HG03457 (cell line): ENCODE measurements around the gene IFI30.
A peak's percentile ranks its signal among the peaks of the same experiment; 100 is the strongest.

ENCODE experiments used
- ATAC-seq: cut with Tn5 transposase; IDR thresholded peaks from one replicate; pipeline ENCODE4 v1.9.1; 2021; ENCODE audit warnings: moderate number of reproducible peaks; ENCODE audit not compliant: unreplicated experiment

IFI30 gene

DNA sequence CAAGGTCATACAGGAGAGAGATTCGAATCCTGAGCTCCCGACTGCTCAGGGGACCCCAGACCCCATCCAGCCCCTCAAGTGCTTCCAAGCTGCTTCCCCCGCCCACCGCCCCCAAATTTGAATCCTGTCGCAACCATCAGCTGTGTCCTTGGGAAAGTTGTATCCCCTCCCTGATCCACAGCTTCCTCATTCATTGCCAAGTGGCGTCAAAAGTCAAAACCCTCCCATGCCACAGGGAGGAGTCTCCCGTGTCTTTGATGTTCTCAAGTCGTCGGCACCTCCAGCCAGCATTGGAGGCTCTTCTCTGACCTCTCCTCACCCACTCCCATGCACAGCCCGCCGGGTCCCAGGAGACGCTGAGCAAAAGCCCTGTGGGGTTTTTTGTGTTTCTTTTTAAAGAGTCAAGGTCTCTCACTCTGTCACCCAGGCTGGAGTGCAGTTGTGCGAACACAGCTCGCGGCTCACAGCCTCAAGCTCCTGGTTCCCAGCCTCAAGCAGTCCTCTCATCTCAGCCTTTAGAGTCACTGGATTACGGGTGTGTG lies 2.8 kb upstream of the IFI30 start:
- ATAC-seq = no peak

DNA sequence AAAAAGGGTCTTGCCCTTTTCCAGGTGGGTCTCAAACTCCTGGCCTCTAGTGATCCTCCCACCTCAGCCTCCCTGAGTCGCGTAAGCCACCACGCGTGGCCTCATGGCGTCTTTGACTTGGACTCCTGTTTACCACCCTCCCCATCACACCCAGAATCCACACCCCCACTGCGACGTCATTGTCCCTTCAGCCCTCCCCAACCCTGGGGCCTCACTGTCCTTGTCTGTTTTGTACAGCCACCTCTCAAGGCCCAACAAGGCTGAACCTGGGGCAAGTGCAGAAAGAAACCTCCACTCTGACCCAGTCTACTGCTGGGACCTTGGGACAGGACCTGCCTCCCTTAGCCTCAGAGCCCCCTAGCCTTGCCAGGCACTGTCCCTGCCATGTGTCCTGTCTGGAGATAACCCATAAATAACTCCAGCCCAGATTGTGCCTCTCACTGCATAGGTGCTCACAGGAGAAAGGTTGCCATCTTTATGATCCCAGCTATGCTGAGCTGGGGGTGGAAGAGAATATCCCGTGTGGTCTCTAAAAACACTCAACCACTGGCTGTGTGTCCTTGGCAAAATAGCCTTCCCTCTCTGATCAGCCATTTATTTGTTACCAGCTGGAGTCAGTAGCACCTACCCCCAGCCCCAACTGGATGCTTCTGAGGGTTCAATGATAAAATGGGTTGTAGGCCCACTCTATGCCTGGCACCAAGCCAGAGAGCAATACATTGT lies 1.8 kb upstream of the IFI30 start:
- no peak for ATAC-seq

DNA sequence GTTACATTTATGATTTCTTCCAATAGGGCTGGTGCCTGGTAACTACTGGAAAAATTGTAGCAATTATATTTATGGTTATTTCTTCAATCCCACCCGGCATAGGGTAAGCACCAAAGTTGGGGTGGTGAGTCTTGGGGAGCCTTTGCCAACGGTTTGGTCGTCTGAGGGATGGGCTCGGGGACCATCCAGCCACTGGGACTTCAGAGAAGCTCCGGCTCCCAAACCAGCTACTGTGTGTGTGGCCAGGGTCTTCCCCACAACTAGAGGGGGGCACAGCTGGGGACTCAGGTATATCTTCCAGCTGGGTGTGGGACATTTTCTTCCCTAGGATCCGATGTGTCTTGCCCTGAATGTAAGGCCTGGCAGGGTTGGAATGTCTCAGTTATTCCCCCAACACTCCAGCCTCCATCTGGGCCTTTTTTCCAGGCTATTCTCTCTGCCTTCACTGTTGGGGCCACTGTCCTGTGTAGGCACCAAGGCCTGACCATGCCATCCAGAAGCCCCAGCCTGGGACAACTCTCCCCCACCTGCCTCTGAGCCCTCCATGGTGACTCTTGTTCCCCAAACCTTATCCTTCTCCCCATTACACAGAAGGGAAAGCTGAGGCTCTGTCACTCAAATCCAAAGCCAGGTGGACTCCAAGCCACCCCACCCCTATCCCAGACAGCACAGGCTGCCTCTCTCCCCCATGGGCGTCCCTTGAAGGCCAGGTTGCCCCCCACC lies 1.1 kb upstream of the IFI30 start:
- no peak for ATAC-seq

DNA sequence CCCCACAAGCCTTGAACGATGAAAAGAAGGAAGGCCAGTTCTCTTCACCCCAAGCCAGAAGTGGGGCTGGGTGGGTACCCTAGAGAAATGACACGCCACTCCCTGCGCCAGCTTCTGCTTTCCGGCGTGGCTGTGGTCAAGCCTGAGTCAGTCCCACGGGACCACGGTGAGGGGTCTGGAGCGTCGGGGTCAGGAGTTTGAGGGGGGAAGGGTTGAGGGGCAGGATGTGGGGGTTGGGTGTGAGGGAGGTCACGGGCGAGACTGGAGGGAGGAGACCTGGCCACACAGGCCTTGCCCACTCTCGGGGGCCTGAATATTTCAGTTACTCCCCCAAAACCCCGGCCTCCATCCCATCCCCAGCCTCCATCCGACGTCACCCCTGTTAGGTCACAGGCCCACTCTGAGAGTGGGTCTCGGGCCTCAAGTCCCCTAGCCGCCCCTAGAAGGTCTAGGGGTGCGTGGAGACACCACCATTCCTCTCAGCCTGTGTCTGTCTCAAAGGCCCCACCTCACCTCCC lies 500 bp upstream of the IFI30 start:
- ATAC-seq = no peak

DNA sequence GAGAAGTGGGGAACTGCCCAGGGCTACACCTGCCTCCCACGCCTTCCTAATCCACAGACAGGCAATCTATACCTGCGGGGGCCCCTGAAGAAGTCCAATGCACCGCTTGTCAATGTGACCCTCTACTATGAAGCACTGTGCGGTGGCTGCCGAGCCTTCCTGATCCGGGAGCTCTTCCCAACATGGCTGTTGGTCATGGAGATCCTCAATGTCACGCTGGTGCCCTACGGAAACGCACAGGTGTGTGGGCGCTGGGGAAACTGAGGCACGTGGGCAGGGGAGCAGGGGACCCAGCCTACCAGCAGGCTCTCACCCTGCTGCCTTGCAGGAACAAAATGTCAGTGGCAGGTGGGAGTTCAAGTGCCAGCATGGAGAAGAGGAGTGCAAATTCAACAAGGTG lies 1.4 kb downstream of the IFI30 start:
- no peak for ATAC-seq

DNA sequence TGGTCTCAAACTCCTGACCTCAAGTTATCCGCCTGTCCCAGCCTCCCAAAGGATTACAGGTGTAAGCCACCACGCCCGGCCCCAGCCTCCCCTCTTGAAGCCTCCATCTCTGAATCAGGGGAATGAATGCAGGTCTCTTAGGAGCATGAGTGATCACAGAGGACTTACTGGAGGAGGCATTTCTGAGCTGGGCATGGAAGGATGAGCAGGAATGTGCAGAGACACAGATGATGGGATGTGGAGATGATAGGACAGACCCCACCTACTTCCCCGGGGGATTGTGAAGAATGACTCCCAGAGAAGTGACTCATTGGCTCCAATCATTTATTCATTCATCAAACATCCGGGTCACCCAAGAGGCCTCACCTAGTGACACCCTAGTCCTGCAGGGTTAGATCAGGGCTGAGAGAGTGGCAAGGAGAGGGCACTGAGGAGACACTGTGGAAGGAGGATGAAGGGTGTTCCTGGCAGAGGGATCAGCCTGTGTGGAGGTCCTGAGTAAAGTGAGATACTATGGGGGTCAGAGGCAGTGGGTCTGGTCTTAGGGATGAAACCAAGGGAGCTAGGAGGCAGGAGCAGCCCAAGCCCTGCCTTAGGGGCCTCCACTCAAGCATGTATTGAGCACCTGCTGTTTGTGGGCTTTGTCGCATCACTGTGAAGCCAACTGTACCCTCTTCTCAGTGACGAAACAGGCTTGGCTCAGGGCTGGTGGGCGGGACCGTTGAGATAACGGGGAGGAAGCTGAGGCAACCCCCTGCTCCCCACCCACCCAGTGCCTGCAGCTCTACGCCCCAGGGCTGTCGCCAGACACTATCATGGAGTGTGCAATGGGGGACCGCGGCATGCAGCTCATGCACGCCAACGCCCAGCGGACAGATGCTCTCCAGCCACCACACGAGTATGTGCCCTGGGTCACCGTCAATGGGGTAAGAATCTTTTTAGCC lies 3.0 kb downstream of the IFI30 start:
- ATAC-seq = no peak

DNA sequence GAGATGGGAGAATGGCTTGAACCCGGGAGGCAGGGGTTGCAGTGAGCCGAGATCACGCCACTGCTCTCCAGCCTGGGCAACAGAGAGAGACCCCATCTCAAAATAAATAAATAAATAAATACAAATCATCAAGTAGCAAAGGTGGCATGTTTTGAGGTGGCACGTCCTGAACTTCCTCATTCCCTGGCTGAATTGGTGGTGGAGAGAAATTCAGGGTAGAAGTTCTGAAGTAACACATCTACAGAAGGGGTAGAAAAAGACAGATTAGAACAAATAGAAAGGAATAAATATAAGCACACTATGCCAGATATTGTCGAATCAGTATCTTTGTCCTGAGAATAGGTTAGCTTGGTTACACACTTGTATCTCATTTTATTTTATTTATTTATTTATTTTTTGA lies 6.3 kb downstream of the IFI30 start:
- no peak for ATAC-seq

DNA sequence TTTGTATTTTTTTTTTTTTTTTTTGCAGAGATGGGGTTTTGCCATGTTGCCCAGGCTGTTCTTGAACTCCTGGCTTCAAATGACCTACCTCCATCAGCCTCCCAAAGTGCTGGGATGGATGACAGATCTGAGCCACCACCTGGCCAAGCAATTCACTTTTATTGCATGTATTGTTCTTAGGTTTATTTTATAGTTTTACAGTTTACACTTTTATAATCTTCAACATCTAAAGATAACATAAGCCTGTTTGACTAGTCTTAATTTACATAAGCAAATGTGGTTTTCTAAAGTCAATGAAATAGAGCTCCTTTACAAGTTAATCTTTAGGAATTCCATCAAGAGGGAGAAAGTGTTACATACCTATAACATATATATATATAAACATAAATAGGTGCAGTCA lies 9.9 kb downstream of the IFI30 start:
- ATAC-seq = no peak

DNA sequence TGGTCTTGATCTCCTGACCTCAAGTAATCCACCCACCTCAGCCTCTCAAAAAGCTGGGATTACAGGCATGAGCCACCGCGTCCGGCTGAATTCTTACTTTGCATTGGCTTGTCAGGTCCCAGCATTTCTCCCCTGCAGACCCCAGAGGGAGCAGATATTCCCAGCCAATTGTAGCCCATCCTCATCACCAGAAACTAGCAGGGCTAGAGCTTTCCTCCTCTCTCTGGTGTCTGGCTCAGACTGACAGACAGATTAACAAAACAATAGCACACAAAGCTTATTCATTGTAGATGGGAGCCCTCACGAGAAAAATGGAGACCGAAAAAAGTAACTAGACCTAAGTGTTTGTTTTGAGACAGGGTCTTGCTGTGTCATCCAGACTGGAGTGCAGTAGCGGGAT lies 11.9 kb downstream of the IFI30 start:
- ATAC-seq = no peak

DNA sequence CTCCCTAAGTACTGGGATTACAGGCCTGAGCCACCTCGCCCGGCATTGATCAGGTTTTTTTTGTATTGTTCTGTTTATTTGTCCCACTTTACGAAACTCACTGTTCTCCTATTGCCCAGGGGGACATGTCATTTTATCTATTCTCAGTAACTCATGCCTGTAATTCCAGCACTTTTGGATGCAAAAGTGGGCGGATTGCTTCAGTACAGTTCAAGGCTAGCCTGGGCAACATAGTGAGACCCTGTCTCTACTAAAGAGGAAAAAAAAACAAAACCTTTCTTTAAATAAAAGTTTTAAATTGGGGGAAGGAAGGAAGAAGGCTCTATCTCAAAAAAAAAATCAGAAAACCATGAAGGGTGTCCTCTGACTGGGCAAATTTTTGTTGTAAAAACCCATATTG lies 16.7 kb downstream of the IFI30 start:
- no peak for ATAC-seq

DNA sequence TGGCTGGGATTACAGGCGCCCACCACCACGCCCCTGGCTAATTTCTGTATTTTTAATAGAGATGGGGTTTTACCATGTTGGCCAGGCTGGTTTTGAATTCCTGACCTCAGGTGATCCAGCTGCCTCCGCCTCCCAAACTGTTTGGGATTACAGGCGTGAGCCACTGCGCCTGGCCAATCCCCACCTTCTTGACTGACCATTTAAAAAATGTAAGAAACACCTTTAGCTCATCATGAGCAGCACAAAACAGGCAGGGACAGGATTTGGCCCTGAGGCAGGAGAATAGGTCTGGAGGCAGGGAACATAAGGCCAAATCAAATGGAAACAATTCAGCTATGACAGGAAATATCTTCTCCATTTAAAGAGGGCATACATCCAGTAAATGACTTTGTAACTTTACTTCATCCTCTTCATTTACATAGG lies 18.0 kb downstream of the IFI30 start:
- ATAC-seq = no peak

DNA sequence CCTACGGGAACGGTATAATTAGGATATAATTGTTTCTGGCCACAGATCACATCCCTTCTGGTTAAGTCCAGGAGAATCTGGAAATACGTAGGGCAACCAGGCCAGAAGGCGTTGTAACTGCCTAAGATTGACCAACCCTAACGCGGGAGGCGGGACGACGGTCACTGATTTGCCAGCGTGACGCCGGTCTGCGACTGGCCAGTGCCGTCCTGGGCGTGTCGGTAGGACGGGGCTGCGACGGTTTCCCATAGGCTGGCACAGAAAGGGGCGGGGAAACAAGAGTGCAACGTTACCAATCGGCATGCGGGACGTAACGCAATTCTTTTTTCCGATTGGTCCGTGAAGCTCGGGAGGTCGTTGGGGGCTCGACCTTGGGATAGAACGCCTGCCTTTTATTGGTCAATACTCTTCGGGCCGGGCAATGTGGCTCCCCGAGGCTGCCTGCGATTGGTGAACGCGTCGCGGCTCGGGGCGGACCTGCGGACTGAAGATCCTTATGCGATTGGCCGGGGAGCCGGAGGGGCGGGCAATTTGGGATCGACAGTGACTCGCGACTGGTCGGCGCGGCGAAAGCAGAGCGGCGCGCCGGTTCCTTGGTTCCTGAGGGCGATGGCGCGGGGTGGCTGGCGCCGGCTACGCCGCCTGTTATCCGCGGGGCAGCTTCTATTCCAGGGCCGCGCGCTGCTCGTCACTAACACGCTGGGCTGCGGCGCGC lies 19.2 kb downstream of the IFI30 start, which contains the start of gene MPV17L2:
TSS of gene MPV17L2 (plus strand) at position 546 of the 715 bp plus-strand sequence. CDS start at position 610, 64 bp downstream.
- ATAC-seq = peak; percentile 68

DNA sequence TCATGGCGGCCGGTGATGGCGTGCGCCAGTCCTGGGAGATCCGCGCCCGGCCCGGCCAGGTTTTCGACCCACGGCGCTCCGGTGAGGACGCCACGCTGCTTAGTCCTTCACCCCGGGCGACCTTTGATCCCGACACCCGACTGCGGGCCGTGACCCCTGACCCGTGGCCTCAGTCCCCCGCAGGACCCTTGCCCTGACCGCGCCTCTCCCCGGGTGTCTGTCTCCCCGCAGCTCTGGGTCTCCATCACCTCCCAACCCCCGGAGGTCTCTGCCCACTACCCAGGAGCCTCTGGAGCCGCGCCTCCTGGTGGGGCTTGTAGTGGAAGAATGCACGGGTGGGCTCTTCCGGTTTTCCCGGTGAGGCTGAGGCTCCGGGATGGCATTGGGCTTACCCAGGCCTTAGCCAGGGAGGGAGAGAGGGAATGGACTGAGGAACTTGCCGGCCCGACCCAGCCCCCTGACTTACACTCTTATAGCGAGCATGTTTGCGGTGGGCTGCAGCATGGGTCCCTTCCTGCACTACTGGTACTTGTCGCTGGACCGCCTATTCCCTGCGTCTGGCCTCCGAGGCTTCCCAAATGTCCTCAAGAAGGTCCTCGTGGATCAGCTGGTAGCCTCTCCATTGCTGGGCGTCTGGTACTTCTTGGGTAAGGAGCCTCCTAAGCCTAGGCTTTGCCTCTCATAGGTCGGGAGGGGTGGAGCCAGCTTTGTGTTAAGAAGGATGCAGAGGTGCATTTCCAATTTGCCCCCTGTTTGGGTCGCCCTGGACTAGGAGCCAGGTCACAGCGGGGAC lies 20.0 kb downstream of the IFI30 start:
- no peak for ATAC-seq

DNA sequence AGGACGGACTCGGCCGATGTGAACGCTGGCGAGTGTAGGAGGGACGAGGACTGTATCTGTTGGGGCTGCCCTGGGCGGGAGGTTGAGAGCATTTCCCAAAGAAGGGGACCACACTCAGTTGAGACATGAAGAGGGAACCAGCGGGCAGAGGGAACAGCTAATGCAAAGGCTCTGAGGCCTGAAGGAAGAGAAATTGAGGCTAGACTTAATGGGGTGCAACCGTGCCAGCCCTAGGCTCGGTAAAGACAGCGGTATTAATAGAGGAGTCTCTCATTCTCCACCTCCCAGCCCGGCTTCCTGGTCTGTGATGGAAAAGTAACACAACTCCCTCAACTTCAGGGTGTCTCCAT lies 20.5 kb downstream of the IFI30 start:
- ATAC-seq = no peak

DNA sequence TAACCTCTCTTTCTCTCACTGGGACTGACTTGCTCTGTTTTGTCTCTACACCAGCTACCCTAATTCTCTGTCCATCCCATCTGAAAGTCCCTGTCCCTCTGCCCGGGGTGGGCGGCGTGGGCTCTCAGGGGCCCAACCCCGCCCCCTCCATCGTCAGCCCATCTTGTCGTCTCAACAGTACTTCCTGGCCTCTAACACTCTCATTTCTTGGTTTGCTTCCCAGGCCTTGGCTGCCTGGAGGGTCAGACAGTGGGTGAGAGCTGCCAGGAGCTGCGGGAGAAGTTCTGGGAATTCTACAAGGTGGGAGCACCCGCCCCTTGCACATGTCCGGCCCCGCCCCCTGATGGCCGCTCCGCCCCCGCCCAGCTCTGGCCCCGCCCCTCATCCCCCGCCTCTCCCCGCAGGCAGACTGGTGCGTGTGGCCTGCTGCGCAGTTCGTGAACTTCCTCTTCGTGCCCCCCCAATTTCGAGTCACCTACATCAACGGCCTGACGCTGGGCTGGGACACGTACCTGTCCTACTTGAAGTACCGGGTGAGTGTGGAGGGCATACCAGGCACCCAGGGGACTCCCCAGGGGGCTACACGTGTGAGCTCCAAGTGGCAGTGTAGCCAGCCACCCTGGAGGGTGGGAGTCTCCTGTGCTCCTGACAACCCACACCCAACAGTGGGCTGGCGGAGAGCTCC lies 21.1 kb downstream of the IFI30 start:
- no peak for ATAC-seq

DNA sequence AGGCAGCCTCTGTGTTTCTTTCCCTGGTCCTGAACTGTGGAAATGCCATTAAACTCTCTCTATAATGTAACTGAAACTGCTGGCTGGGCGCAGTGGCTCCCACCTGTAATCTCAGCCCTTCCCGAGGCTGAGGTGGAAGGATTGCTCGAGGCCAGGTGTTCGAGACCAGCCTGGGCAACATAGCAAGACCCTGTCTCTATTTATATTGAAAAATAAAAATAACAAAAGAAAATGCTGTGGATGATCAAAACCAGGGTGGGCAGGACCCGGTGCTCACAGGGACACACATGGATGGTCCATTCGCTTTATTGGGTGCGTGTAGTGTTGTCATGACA lies 22.9 kb downstream of the IFI30 start:
- no peak for ATAC-seq

DNA sequence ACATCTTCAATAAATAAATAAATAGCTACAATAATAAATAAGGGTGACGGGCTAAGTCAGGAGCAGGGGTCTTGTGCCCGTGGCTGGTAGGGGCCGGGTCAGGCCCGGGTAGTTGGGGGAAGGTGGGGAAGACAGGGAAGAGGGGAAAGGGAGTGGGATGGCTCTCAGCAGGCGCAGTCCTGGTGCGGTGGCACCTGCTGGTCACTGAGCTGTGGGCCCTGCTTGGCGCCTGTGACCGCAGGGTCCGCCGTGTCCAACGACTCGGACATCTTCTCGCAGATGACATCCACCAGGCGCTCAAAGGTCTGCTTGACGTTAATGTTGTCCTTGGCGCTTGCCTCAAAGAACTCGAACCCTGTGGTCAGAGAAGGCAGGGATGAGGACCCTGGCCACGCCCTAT lies 23.7 kb downstream of the IFI30 start:
- no peak for ATAC-seq

DNA sequence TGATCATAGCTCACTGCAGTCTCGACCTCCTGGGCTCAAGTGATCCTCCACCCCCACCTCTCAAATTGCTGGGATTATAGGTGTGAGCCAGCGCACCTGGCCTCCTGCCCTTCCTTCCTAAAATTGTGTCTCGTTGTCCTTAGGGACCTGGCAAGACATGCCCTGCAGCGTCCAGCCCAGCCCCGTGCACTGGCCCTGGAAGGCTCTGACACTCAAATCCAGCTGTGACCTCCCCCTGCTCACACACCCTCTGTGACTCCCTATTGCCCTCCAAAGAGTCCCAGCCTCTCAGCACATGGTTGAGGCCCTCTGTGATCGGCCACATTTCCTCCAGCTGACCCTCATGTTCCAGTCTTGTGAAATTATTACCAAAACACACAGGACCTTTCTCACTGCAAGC lies 24.3 kb downstream of the IFI30 start:
- ATAC-seq = no peak

DNA sequence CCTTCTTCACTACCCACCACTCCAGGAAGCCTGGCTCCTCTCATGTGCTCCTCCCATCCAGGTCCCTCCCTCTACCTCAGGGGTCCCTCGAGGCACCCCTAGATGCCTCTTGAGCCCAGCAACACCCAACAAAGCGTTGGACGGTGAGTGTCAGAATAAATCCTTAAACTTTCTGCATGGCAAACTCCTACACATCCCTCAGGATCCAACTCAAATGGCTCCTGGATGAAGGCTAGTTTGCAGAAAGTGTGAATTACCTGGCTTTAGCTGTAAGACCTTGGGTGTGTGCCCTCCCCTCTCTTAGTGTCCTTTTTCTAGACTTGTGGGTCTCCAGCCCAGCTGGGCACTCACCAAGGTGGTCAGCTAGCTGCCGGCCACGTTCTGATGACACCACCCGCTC lies 24.8 kb downstream of the IFI30 start:
- no peak for ATAC-seq
